Measurements from ENCODE around the gene ABCC9.

ABCC9 gene

DNA sequence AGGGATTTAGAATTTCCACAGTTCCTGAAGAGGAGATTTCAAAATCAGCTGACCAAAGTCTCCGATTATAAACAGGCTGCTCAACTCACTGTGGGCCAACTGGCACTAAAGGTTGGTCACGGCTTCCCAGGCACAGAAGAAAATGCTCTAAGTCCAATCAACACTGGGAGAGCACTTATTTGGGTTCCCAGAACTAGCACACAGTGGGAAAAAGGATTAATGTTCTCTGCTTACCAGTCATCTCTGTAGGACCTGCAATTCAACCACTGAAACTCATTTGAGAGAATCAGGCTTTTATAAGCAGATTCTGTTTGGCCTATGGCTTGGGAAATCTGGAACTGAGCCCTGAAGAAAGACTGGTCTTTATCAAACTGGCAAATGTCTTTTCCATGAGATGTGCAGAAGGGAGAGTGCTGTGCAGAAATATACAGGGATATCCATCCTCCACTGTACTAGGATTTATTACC, 49.4 kb downstream of the ABCC9 start:
- DNase-seq (ENCODE audit: low read depth in 1 of 2, low spot score in 1 of 2), result no peak
- in situ Hi-C loops (cut with HindIII; ENCODE audit: low pct_unique_long_range_greater_than_20kb, low sequenced_read_pairs), result no loop called here
- TF ChIP-seq JUND (IDR thresholded peaks at IDR 0.05; ENCODE audit: low read depth), result no peak

DNA sequence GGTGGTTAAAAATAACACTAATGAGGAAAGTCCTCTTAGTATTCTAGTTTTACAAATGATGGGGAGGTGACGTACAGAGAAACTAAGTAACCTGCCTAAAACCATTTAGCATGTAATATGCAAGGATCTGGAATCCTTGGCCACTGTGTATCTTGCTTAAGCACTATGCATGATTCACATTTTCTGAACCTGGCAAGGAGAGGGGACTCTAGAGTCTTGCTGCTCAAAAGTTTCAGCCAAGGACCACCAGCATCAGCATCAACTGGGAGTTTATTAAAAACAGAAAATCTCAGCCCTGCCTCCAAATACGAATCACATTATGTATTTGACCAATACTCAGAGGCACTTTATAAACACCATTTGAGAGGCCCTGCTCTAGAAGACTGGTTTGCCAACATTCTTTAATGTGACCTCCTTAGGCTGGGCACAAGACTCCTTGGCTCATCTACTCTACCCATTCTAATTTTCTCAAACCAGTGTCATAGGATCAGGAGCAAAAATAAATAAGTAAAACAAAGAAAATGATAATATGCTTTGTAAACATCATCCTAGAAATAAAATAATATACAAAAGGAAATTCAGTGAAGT, 52.9 kb downstream of the ABCC9 start:
- peak in 1 of 2 experiments; percentile 85 for DNase-seq (ENCODE audit: low read depth in 1 of 2, low spot score in 1 of 2)
- no peak for TF ChIP-seq JUND (IDR thresholded peaks at IDR 0.05; ENCODE audit: low read depth)
- in situ Hi-C loops (cut with HindIII; ENCODE audit: low pct_unique_long_range_greater_than_20kb, low sequenced_read_pairs), result no loop called here

DNA sequence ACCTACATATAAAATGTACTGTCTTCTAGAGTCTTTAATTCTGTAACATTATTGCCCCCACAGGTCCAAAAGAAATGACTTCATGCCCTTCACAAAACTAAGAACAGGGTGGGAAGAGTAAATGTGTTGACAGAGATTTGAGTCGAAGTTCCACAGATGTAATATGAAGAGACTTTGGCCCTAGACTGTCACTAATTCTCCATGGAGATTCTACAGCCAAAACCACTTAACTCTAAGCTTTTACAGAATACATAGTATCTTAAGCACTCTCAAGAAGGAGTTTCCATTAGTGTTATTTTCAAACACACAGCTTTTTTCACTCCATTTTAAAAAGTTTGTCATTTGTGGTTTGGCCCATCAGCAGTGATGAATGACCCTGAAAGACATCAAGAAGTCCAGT, 56.3 kb downstream of the ABCC9 start:
- DNase-seq (ENCODE audit: low read depth in 1 of 2, low spot score in 1 of 2), result no peak
- TF ChIP-seq JUND (IDR thresholded peaks at IDR 0.05; ENCODE audit: low read depth), result no peak
- in situ Hi-C loops (cut with HindIII; ENCODE audit: low pct_unique_long_range_greater_than_20kb, low sequenced_read_pairs), result no loop called here

DNA sequence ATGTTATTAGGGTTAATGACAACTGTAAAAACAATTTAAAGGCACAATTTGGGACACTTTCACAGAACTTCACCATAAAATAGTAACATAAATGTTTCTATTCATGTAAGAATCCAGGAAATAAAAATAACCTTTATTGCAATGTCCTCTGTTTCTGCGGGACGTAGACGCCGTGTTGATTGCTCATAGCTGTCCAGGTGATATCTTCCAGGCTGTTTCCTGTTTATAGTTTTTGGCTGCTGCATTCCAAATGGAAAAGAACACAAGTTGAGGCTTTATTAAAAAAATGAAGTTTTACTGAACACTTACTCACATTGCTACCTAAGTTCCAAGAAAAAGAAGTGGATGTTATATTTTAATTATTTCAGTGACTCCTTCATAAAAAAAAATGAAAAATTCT, 58.6 kb downstream of the ABCC9 start:
- TF ChIP-seq JUND (IDR thresholded peaks at IDR 0.05; ENCODE audit: low read depth), result no peak
- in situ Hi-C loops (cut with HindIII; ENCODE audit: low pct_unique_long_range_greater_than_20kb, low sequenced_read_pairs), result no loop called here
- no peak for DNase-seq (ENCODE audit: low read depth in 1 of 2, low spot score in 1 of 2)

DNA sequence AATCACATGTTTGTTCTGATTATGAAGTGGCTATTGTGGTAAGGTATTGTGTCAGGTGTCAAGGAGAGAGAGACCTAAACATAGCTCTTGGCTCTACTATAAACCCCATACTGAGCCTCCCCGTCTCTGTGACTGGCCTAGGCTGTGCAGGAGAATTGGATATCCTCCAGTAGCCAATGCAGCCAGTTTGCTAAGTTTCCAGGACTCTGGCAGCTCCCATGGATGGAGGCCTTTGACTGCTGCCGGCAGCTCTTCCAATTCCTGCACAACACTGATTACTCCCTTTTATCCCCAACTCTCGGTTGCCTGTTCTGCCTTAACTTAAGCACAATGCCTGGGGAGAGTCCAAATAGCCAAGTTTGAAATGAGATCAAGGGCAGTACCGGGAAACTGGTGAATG, 59.3 kb downstream of the ABCC9 start:
- no peak for TF ChIP-seq JUND (IDR thresholded peaks at IDR 0.05; ENCODE audit: low read depth)
- in situ Hi-C loops (cut with HindIII; ENCODE audit: low pct_unique_long_range_greater_than_20kb, low sequenced_read_pairs), result no loop called here
- DNase-seq (ENCODE audit: low read depth in 1 of 2, low spot score in 1 of 2), result no peak

DNA sequence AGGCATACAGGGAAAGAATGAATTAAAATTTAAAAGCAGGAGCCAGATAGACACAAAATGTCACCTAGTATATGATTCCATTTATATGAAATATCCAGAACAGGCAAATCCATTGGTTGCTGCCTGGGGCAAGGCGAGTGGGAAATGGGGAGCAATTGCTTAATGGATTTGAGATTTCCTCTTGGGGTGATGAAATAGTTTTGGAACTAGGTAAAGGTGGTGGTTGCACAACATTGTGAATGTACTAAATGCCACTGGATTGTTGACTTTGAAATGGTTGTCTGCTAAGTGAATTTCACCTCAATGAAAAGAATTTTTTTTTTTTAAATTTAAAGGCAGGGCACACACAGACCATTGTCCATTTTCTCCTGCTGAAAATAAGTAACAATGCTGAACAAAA, 61.9 kb downstream of the ABCC9 start:
- in situ Hi-C loops (cut with HindIII; ENCODE audit: low pct_unique_long_range_greater_than_20kb, low sequenced_read_pairs), result no loop called here
- TF ChIP-seq JUND (IDR thresholded peaks at IDR 0.05; ENCODE audit: low read depth), result no peak
- no peak for DNase-seq (ENCODE audit: low read depth in 1 of 2, low spot score in 1 of 2)

DNA sequence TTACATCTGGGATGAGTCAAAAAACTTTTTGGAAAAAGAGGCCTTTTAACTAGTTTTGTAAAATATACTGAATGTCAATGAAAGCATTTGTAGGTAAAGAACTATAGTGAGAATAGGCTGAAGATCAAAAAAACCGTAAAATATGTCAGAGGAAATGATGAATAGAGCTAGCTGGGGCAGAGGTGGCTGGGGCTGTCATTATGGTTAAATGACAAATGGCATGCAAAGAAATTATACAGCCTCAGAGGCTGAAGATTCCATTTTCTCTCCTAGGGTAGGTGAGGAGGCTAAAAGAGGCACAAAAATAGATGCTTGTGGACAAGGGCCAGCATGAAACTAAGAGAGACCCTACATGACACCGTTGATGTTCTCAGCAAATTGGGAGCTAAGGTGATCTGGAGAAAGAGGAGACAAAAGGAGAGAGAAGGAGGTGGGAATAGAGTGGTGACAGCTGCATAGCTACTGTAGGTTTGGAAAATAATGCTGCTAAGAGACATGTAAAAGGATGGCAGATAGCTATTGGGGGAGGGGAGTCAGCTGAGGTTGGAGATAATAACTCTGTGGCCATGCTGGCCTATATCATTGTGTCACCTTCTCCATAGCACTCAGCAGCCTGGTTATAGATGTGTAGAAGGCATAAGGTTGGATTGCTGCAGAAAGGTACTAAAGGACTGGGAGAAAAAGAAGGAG, 63.8 kb downstream of the ABCC9 start:
- TF ChIP-seq JUND (IDR thresholded peaks at IDR 0.05; ENCODE audit: low read depth), result no peak
- in situ Hi-C loops (cut with HindIII; ENCODE audit: low pct_unique_long_range_greater_than_20kb, low sequenced_read_pairs), result no loop called here
- DNase-seq (ENCODE audit: low read depth in 1 of 2, low spot score in 1 of 2), result no peak

DNA sequence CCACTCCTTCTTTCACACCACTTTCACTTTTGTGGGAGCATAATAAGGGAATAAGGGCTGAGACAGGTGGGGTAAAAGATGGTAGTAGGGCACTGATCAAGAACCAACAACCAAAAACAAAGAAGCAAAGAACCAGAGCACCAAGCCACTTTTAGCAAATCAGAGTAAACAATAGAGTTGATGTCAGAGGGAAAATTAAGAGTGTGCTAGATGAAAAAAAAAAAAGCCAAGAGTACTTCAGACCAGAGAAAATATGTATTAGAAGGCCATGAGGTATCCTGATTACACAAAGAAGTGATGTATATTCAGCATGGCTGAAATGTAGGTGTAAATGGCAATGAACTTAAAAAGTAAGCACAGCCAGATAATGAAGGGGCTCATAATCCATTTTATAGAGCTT, 75.4 kb downstream of the ABCC9 start:
- no peak for DNase-seq (ENCODE audit: low read depth in 1 of 2, low spot score in 1 of 2)
- in situ Hi-C loops (cut with HindIII; ENCODE audit: low pct_unique_long_range_greater_than_20kb, low sequenced_read_pairs), result no loop called here

DNA sequence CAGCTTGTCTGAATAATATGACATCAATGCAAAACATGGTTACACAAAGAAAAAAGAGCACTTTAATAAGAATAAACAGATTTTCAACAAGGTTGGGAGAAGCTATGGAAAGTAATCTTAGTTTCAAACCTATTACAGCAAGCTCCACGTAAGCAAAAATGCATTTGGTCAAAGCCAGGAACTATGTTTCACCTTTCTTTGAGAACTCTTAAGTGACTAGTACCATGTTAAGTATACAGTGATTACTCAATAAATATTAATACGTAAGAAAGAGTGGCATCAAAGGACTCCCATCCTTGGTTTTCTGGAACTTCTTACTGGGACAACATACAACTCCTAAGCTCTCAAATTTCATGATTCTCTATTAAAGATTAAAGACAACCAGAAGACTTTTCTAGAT, 80.7 kb downstream of the ABCC9 start:
- DNase-seq (ENCODE audit: low read depth in 1 of 2, low spot score in 1 of 2), result no peak
- TF ChIP-seq JUND (IDR thresholded peaks at IDR 0.05; ENCODE audit: low read depth), result no peak
- in situ Hi-C loops (cut with HindIII; ENCODE audit: low pct_unique_long_range_greater_than_20kb, low sequenced_read_pairs), result no loop called here

More for the DNA sequence above, 75.4 kb downstream of the ABCC9 start:
- TF ChIP-seq JUND (IDR thresholded peaks at IDR 0.05; ENCODE audit: low read depth), result no peak

DNA sequence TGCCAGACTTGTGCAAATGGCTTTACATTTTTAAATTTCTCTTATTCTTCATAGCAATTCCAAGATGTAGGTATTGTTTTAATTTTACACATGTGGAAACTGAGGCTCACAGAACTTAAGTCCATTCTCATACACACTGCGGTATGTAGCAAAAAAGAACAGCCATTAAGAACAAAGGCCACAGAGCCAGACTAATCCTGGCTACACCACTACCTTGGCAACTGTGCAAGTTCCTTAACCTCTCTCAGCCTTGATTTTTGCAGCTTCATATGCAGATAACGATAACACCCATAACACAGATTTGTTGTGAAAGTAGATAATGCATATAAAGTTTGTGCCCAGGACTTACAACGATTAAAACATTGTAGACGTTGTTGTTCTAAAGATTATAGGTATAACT, 81.1 kb downstream of the ABCC9 start:
- no peak for TF ChIP-seq JUND (IDR thresholded peaks at IDR 0.05; ENCODE audit: low read depth)
- in situ Hi-C loops (cut with HindIII; ENCODE audit: low pct_unique_long_range_greater_than_20kb, low sequenced_read_pairs), result no loop called here
- no peak for DNase-seq (ENCODE audit: low read depth in 1 of 2, low spot score in 1 of 2)

DNA sequence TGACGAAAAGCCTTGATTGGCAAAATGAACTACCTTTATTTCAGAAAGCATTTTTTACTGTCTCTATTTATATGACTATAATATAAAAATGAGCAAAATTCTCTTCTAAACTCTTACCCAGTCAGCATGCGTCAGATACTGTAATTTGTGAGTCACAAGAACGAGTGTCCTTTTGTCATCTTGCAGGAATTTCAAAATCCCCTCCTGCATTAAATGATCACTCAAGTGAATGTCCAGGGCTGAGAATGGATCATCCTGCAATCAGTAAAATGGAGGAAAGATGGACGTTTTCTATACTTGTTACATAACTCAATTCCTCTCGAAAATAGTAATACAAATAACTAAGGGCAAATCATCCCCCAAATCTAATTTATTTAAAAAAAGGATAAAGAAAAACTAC, 89.0 kb downstream of the ABCC9 start:
- TF ChIP-seq JUND (IDR thresholded peaks at IDR 0.05; ENCODE audit: low read depth), result no peak
- no peak for DNase-seq (ENCODE audit: low read depth in 1 of 2, low spot score in 1 of 2)
- in situ Hi-C loops (cut with HindIII; ENCODE audit: low pct_unique_long_range_greater_than_20kb, low sequenced_read_pairs), result no loop called here

DNA sequence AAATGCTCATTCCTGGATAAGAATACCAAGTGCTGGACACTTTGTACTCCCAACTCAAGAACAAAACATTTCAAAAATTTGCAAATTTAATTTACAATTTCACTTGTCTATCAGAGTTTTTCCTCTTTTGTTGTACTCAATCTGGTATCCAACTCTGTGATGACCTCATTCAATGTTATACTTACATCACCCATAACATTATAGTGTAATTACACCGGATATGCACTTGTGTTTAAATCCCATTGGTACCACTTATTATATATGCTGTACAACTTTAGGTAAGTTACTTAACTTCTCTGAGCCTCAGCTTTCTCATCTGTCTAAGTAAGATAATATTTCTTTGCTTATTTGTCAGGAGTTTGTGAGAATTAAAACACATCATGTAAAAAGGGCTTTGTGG, 90.1 kb downstream of the ABCC9 start:
- in situ Hi-C loops (cut with HindIII; ENCODE audit: low pct_unique_long_range_greater_than_20kb, low sequenced_read_pairs), result no loop called here
- DNase-seq (ENCODE audit: low read depth in 1 of 2, low spot score in 1 of 2), result no peak
- TF ChIP-seq JUND (IDR thresholded peaks at IDR 0.05; ENCODE audit: low read depth), result no peak

DNA sequence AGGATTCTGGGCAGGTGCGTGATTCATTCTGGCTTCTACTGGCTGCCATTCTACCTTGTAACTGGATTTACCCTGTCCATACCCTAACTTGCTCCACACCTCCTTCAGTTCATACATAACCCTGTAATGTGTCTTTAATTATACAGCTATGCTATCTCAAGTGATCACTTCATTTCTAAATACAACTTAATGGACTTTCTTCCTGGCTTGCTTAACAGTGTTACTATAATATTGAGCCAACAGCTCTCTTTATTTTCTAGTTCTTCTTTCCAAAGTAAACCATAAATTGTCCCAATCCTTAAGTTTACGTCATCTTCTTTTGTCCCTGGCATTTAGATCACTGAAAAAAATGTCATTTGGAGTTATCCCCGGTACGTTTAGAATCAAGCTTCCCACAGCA, 90.8 kb downstream of the ABCC9 start:
- in situ Hi-C loops (cut with HindIII; ENCODE audit: low pct_unique_long_range_greater_than_20kb, low sequenced_read_pairs), result no loop called here
- no peak for TF ChIP-seq JUND (IDR thresholded peaks at IDR 0.05; ENCODE audit: low read depth)

DNA sequence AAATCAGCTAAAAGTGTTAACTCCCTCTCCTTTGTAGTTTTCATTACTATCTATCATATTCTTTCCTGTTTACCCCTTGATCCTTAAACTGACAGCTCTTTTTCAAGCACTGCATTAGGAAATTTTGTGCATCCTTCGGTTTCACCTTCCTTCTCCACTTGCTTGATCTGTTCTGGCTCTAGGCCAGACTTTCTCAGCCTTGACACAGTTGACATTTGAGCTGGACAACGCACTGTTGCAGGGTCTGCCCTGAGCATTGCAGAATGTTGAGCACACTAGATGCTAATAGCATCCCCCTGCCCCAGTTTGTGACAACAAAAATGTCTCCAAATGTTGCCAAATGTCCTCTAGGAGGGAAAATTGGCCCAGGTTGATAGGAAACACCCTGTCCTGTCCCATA, 91.3 kb downstream of the ABCC9 start:
- no peak for TF ChIP-seq JUND (IDR thresholded peaks at IDR 0.05; ENCODE audit: low read depth)
- peak in 1 of 2 experiments; percentile 10 for DNase-seq (ENCODE audit: low read depth in 1 of 2, low spot score in 1 of 2)
- in situ Hi-C loops (cut with HindIII; ENCODE audit: low pct_unique_long_range_greater_than_20kb, low sequenced_read_pairs), result no loop called here

More for the DNA sequence above, 90.8 kb downstream of the ABCC9 start:
- DNase-seq (ENCODE audit: low read depth in 1 of 2, low spot score in 1 of 2), result no peak
